OCI-LY3 (cell line): ENCODE results near the gene TUBA3E.
"Not testable (repeated sequence)": the region's sequence is repeated elsewhere in the genome, so short reads cannot be mapped to it uniquely, and the experiment has no call there.

ENCODE experiments used
- CTCF ChIP-seq: fragments of 200-600, 300-600 bp; sonication (generic); IDR thresholded peaks from 2 replicates; pipeline ENCODE4 v1.5.1; 2014; ENCODE audit warnings: antibody characterized with exemption, low read length, low read depth
- EZH2phosphoT487 ChIP-seq: fragments of 200-600 bp; shearing (Covaris generic); IDR thresholded peaks from 2 replicates; pipeline ENCODE4 v1.6.1; 2018; ENCODE audit warnings: antibody characterized with exemption, mixed run types, low read depth

DNA sequence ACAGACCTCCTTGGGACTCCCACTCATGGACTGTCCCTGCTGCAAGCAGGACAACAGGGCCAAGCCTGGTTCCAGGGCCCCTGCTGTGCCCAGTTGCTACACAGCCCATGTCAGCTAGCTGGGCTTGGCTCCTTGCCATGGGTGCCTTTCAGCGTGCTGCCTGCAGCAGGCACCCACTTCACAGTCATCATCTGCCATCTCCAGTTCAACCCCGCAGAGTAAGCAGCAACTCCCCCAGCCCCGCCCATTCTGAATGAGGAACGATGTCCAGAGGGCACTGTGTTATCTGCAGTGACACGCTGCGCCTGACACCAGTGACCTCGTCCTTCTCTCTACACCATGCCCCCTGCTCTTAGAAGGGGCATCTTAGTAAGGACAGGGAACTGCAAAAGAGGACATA, 4.3 kb upstream of the TUBA3E start:
- not testable (repeated sequence) for TF ChIP-seq EZH2phosphoT487, CTCF
